Prostate gland (tissue), 2 donors: ENCODE measurements around the gene HSDL1. TPM values are rescaled to one million over a fixed set of nuclear protein-coding genes. Genes with fewer than 3 reads are reported as not detected.

Source experiments
- DNase-seq: peaks from one replicate; pipeline ENCODE4 v3.0.0-alpha.2; 2019; ENCODE audit warnings: low spot score
- H3K27ac ChIP-seq, 2 donors: fragments of 200-600 bp; sonication (generic); 2 replicates each; pipeline ENCODE4 v1.5.1; 2017 to 2019
- H3K27me3 ChIP-seq: fragments of 200-600 bp; sonication (generic); replicated peaks from 2 replicates; pipeline ENCODE4 v1.5.1; 2019; ENCODE audit not compliant: insufficient read depth
- H3K36me3 ChIP-seq, 2 donors: fragments of 200-600 bp; sonication (generic); 1 replicate in 1 of 2; 2 replicates in 1 of 2; pipeline versions ENCODE4 v1.5.1 to v1.8.1; 2017 to 2019
- H3K4me1 ChIP-seq: fragments of 200-600 bp; sonication (generic); replicated peaks from 2 replicates; pipeline ENCODE4 v1.5.1; 2019
- H3K4me3 ChIP-seq, 2 donors: fragments of 200-600 bp; sonication (generic); 2 replicates each; pipeline ENCODE4 v1.5.1; 2017 to 2019
- H3K9me3 ChIP-seq: fragments of 200-600 bp; sonication (generic); 2 replicates; pipeline ENCODE4 v1.5.1; 2017
- POLR2A ChIP-seq: fragments of 450-650 bp; IDR thresholded peaks from one replicate; pipeline ENCODE4 v1.6.1; 2016; ENCODE audit warnings: antibody characterized with exemption, mild to moderate bottlenecking
- POLR2AphosphoS5 ChIP-seq: sonication (generic); formaldehyde crosslinking; IDR thresholded peaks from one replicate; pipeline ENCODE4 v1.6.1; 2017; ENCODE audit warnings: antibody characterized with exemption
- WGBS: methylation state at CpG from one replicate; pipeline ENCODE4 v1.1.5; 2018; 5-methylcytosine and 5-hydroxymethylcytosine counted together
- intact Hi-C: fragments of 100-400 bp; cut with DNase I; formaldehyde crosslinking; loops from one replicate; pipeline ENCODE4 v1.14.2; 2022
- total RNA-seq, 2 donors: library from RNA; depleted of rRNA; stranded (reverse); fragments of >200 nt; gene quantifications; one replicate each; pipeline ENCODE4 v1.1.0, GENCODE V29; 2016
- TF ChIP-seq, protein P1 (sequence below), 4 experiments: fragments of 200-600 bp in 2 of 4; fragments of 450-650 bp in 2 of 4; sonication (generic) in 2 of 4; IDR thresholded peaks; 1 replicate in 3 of 4; 2 replicates in 1 of 4; pipeline ENCODE4 v1.5.1; 2016 to 2019; ENCODE audit warnings: antibody characterized with exemption in 4 of 4, mild to moderate bottlenecking in 2 of 4, moderate library complexity in 2 of 4

HSDL1 gene
- total RNA-seq, 2 donors from 2014 or later, result 12.0 to 17.3 TPM

- Histone ChIP-seq H3K27me3 (no peaks in the 10 kb centered on the region), H3K4me3 (no peak overlapping the region), H3K27ac (no peak overlapping the region), H3K36me3 (peaks cover 9 to 25% of the 10 kb centered on the region in 2 donors), H3K9me3 (no peaks in the 10 kb centered on the region), H3K4me1 (peaks cover 6% of the 10 kb centered on the region)
- 85% methylated on average over 30 of the region's 33 CpGs for WGBS
- DNase-seq, result no peak
- no peak for TF ChIP-seq POLR2A
- TF ChIP-seq POLR2AphosphoS5, result no peak
- TF ChIP-seq, protein P1, sequence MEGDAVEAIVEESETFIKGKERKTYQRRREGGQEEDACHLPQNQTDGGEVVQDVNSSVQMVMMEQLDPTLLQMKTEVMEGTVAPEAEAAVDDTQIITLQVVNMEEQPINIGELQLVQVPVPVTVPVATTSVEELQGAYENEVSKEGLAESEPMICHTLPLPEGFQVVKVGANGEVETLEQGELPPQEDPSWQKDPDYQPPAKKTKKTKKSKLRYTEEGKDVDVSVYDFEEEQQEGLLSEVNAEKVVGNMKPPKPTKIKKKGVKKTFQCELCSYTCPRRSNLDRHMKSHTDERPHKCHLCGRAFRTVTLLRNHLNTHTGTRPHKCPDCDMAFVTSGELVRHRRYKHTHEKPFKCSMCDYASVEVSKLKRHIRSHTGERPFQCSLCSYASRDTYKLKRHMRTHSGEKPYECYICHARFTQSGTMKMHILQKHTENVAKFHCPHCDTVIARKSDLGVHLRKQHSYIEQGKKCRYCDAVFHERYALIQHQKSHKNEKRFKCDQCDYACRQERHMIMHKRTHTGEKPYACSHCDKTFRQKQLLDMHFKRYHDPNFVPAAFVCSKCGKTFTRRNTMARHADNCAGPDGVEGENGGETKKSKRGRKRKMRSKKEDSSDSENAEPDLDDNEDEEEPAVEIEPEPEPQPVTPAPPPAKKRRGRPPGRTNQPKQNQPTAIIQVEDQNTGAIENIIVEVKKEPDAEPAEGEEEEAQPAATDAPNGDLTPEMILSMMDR (IDR thresholded peaks at IDR 0.05), result no peak
- intact Hi-C loops, result loop anchor here (5.0 to 10.0 kb wide), 2 partner anchors 92 to 215 kb away; partner anchors contain the start of gene NECAB2
Measured at GRCh38 chr16:84179612-84180320, 34.8 kb upstream of the HSDL1 start.

DNA sequence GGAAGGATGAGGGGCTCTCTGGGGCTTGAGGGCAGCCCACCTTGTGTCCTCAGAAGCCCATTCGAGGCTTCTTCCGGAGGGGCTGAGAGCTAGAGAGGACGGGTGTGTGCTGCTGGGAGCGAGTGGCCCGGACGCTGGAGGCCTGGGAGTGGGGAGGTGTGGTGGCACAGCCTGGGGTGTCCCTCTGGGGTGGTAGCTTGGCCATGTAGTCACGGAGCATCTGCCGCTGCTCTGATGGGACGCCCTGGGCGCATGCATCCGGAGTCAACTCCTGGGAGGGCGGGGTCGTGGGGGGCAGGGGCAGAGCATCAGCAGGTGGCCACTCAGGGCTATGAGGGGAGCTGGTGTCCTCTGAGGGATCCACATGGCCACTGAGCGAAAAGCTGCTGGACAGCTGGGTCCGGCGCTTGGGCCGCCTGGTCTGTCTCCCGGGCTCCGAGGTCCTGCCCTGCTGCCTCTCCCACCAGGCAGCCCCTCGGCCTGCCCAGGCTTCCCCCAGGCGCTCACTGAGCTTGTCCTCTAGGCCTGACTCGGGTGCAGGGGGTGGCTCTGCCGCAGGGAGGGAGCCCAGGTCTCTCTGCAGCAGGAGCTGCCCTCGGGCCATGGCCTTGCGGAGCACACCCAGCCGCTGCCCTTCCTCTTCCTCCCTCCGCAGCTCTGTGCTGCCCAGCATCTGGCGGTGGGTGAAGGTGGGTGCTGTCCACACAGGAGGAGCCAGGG is 34.1 kb upstream of the HSDL1 start:
- Histone ChIP-seq H3K4me1 (peaks cover 6% of the 10 kb centered on the region), H3K27ac (no peak overlapping the region), H3K9me3 (no peaks in the 10 kb centered on the region), H3K4me3 (no peak overlapping the region), H3K27me3 (no peaks in the 10 kb centered on the region), H3K36me3 (peaks cover 9 to 25% of the 10 kb centered on the region in 2 donors)
- intact Hi-C loops, result loop anchor here (5.0 to 10.0 kb wide), 2 partner anchors 92 to 214 kb away; partner anchors contain the start of gene NECAB2
- WGBS, result 87% methylated on average over 20 of the region's 28 CpGs
- DNase-seq, result no peak
- TF ChIP-seq POLR2A (no peak), POLR2AphosphoS5 (no peak)
- TF ChIP-seq, protein P1 (IDR thresholded peaks at IDR 0.05), result no peak

- peaks cover 9 to 25% of the 10 kb centered on the region in 2 donors for H3K36me3 ChIP-seq
- H3K27me3 ChIP-seq, result no peaks in the 10 kb centered on the region
- no peak overlapping the region for H3K4me3 ChIP-seq
- intact Hi-C loops, result loop anchor here (5.0 to 10.0 kb wide), 2 partner anchors 91 to 213 kb away; partner anchors contain the start of gene NECAB2
- DNase-seq, result no peak
- no peaks in the 10 kb centered on the region for H3K9me3 ChIP-seq
- peak overlapping the region; percentile 74 for H3K27ac ChIP-seq
- 75% methylated on average over 15 of the region's 15 CpGs for WGBS
- TF ChIP-seq POLR2A, result no peak
- TF ChIP-seq, protein P1 (IDR thresholded peaks at IDR 0.05), result no peak
- TF ChIP-seq POLR2AphosphoS5, result no peak
- peaks cover 6% of the 10 kb centered on the region for H3K4me1 ChIP-seq
Measured at GRCh38 chr16:84178146-84178765, 33.3 kb upstream of the HSDL1 start.

DNA sequence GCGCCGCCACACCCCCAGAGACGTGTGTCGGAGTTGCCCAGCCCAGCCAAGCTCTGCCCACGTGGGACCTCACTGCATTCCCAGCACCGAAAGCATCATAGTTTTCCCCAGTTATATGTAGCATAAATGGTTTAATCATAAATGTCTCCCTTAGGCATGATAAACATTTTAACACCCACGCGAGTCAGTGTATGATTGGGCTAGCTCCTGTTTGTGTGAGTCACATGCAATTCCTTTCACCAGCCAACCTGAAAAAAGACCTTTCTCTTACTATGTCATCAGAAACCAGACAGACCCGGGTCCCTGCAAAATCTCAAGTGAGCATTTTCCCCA is 32.7 kb upstream of the HSDL1 start:
- no peak for DNase-seq
- Histone ChIP-seq H3K4me3 (no peak overlapping the region), H3K27ac (peak overlapping the region; percentile 74), H3K27me3 (no peaks in the 10 kb centered on the region), H3K36me3 (peaks cover 4 to 25% of the 10 kb centered on the region in 2 donors), H3K9me3 (no peaks in the 10 kb centered on the region), H3K4me1 (peaks cover 6% of the 10 kb centered on the region)
- TF ChIP-seq, protein P1 (IDR thresholded peaks at IDR 0.05), result no peak
- TF ChIP-seq POLR2AphosphoS5 (no peak), POLR2A (no peak)
- intact Hi-C loops, result loop anchor here (5.0 to 10.0 kb wide), 2 partner anchors 90 to 213 kb away; partner anchors contain the start of gene NECAB2
- WGBS, result 32% methylated on average over 9 of the region's 9 CpGs
